IMR-90 (cell line): ENCODE results near the gene UGT1A3. TPM values are rescaled to one million over a fixed set of nuclear protein-coding genes. Genes with fewer than 3 reads are reported as not detected.

ENCODE experiments used
- ATAC-seq: fragments of 200-7000 bp; cut with Tn5 transposase; 2 replicates; pipeline ENCODE4 v1.9.1; 2020; ENCODE audit warnings: low read depth, mild to moderate bottlenecking, moderate library complexity
- BruUV-seq: library from RNA; stranded (reverse); fragments of 400-500 nt; replicated peaks from 2 replicates; lab custom pipeline; 2021; lab: Mats Ljungman, UMichigan
- CTCF ChIA-PET: fragments of 300-600 bp; formaldehyde crosslinking; extraction: SDS; loops from one replicate; lab custom pipeline; 2021; ENCODE audit warnings: antibody characterized with exemption; lab: Yijun Ruan, JAX
- POLR2A ChIA-PET: fragments of 300-600 bp; sonication (Branson Sonifier 250); formaldehyde crosslinking; loops from one replicate; lab custom pipeline; 2022; ENCODE audit warnings: antibody characterized with exemption; ENCODE audit not compliant: unreplicated experiment; lab: Charles Lee
- DNase-seq: peaks from one replicate; pipeline ENCODE4 v3.0.0; 2013
- H2AFZ ChIP-seq: replicated peaks from 2 replicates; pipeline ENCODE3; 2013; ENCODE audit warnings: low read length, mild to moderate bottlenecking; ENCODE audit not compliant: poor library complexity
- H2AK5ac ChIP-seq: 2 replicates; pipeline ENCODE4 v1.6.1; 2013; ENCODE audit warnings: low read depth, low read length, inconsistent platforms
- H2AK9ac ChIP-seq: replicated peaks from 2 replicates; pipeline ENCODE3; 2013; ENCODE audit warnings: mild to moderate bottlenecking, low read depth, low read length, moderate library complexity; ENCODE audit not compliant: poor library complexity
- H2BK120ac ChIP-seq: 2 replicates; pipeline ENCODE4 v1.6.1; 2013; ENCODE audit warnings: low read depth, low read length, inconsistent platforms
- H2BK15ac ChIP-seq: 3 replicates; pipeline ENCODE4 v1.6.1; 2013; ENCODE audit warnings: low read depth, low read length, inconsistent platforms
- H2BK20ac ChIP-seq: 2 replicates; pipeline ENCODE4 v1.6.1; 2013; ENCODE audit warnings: low read depth, mild to moderate bottlenecking, inconsistent platforms, low read length, moderate library complexity
- H2BK5ac ChIP-seq: 2 replicates; pipeline ENCODE4 v1.6.1; 2013; ENCODE audit warnings: mild to moderate bottlenecking, low read depth, low read length, inconsistent platforms; ENCODE audit not compliant: poor library complexity, severe bottlenecking
- H3K14ac ChIP-seq: replicated peaks from 2 replicates; pipeline ENCODE4 v1.6.1; 2013; ENCODE audit warnings: low read depth, low read length, inconsistent platforms
- H3K18ac ChIP-seq: 2 replicates; pipeline ENCODE4 v1.6.1; 2013; ENCODE audit warnings: low read depth, low read length, control low read depth
- H3K23ac ChIP-seq: 2 replicates; pipeline ENCODE4 v1.6.1; 2013; ENCODE audit warnings: low read depth, low read length, inconsistent platforms
- H3K27ac ChIP-seq: 2 replicates; pipeline ENCODE4 v1.5.1; 2013; ENCODE audit warnings: mild to moderate bottlenecking, control low read depth, low read length; ENCODE audit not compliant: insufficient read depth
- H3K27me3 ChIP-seq: 2 replicates; pipeline ENCODE4 v1.6.1; 2013; ENCODE audit warnings: low read length; ENCODE audit not compliant: control insufficient read depth, insufficient read depth
- H3K36me3 ChIP-seq: 2 replicates; pipeline ENCODE4 v1.6.1; 2013; ENCODE audit warnings: low read length, mixed read lengths; ENCODE audit not compliant: control insufficient read depth, insufficient read depth
- H3K4ac ChIP-seq: 2 replicates; pipeline ENCODE4 v1.6.1; 2013; ENCODE audit warnings: low read depth, low read length, inconsistent platforms
- H3K4me1 ChIP-seq: 2 replicates; pipeline ENCODE4 v1.6.1; 2013; ENCODE audit warnings: low read length, mixed read lengths; ENCODE audit not compliant: control insufficient read depth, insufficient read depth
- H3K4me2 ChIP-seq: 2 replicates; pipeline ENCODE4 v1.6.1; 2013; ENCODE audit warnings: low read depth, mild to moderate bottlenecking, control low read depth, low read length, moderate library complexity
- H3K4me3 ChIP-seq: 2 replicates; pipeline ENCODE4 v1.5.1; 2013; ENCODE audit warnings: low read depth, mild to moderate bottlenecking, control low read depth, low read length, moderate library complexity; ENCODE audit not compliant: insufficient read depth
- H3K56ac ChIP-seq: 2 replicates; pipeline ENCODE4 v1.6.1; 2013; ENCODE audit warnings: low read length, inconsistent platforms; ENCODE audit not compliant: insufficient read depth; ENCODE audit errors: extremely low read depth
- H3K79me1 ChIP-seq, 2 experiments: 2 replicates each; pipeline ENCODE4 v1.6.1; 2013; ENCODE audit warnings: low read length in 2 of 2, inconsistent platforms in 1 of 2, low read depth in 1 of 2
- H3K9ac ChIP-seq: 2 replicates; pipeline ENCODE4 v1.6.1; 2013; ENCODE audit warnings: low read depth, low read length, control low read depth
- H3K9me1 ChIP-seq: 2 replicates; pipeline ENCODE4 v1.6.1; 2013; ENCODE audit warnings: low read length, inconsistent platforms; ENCODE audit not compliant: insufficient read depth
- H3K9me3 ChIP-seq: 2 replicates; pipeline ENCODE4 v1.6.1; 2013; ENCODE audit warnings: low read length; ENCODE audit not compliant: control insufficient read depth, insufficient read depth
- H4K20me1 ChIP-seq: 2 replicates; pipeline ENCODE4 v1.6.1; 2013; ENCODE audit warnings: low read length, inconsistent platforms; ENCODE audit not compliant: insufficient read depth
- H4K5ac ChIP-seq: 2 replicates; pipeline ENCODE4 v1.6.1; 2013; ENCODE audit warnings: mild to moderate bottlenecking, low read depth, low read length, control low read depth
- H4K8ac ChIP-seq, 2 experiments: 2 replicates each; pipeline ENCODE4 v1.6.1; 2013; ENCODE audit warnings: low read depth in 2 of 2, low read length in 2 of 2, control low read depth in 1 of 2, inconsistent platforms in 1 of 2
- H4K91ac ChIP-seq: 2 replicates; pipeline ENCODE4 v1.6.1; 2013; ENCODE audit warnings: low read depth, low read length, inconsistent platforms; ENCODE audit not compliant: insufficient read depth
- CEBPB ChIP-seq: IDR thresholded peaks from 2 replicates; pipeline ENCODE4 v1.6.1; 2012; ENCODE audit warnings: low read depth, low read length, improper control_type of control experiment
- CHD1 ChIP-seq: IDR thresholded peaks from 2 replicates; pipeline ENCODE4 v1.6.1; 2012; ENCODE audit warnings: low read depth, low read length, improper control_type of control experiment
- CTCF ChIP-seq: conservative IDR thresholded peaks from 2 replicates; pipeline ENCODE4 v1.5.1; 2012; ENCODE audit warnings: mild to moderate bottlenecking, low read depth, low read length, improper control_type of control experiment
- ELK1 ChIP-seq: fragments of 150-350 bp; IDR thresholded peaks from 2 replicates; pipeline ENCODE4 v1.6.1; 2016; ENCODE audit warnings: low read depth, mild to moderate bottlenecking, low read length, moderate library complexity, borderline replicate concordance
- FOS ChIP-seq: fragments of 150-350 bp; IDR thresholded peaks from 2 replicates; pipeline ENCODE4 v1.6.1; 2016; ENCODE audit warnings: low read depth, low read length
- MAZ ChIP-seq: IDR thresholded peaks from 2 replicates; pipeline ENCODE4 v1.6.1; 2012; ENCODE audit warnings: low read depth, mild to moderate bottlenecking, low read length, improper control_type of control experiment, moderate library complexity, borderline replicate concordance
- MXI1 ChIP-seq: IDR thresholded peaks from 2 replicates; pipeline ENCODE4 v1.6.1; 2012; ENCODE audit warnings: low read depth, mild to moderate bottlenecking, low read length, moderate library complexity, borderline replicate concordance
- POLR2A ChIP-seq: IDR thresholded peaks from 2 replicates; pipeline ENCODE4 v1.6.1; 2012; ENCODE audit warnings: mild to moderate bottlenecking, low read depth, low read length
- RAD21 ChIP-seq: IDR thresholded peaks from 2 replicates; pipeline ENCODE4 v1.6.1; 2012; ENCODE audit warnings: low read length, improper control_type of control experiment
- RCOR1 ChIP-seq: IDR thresholded peaks from 2 replicates; pipeline ENCODE4 v1.6.1; 2012; ENCODE audit warnings: mild to moderate bottlenecking, low read length, improper control_type of control experiment; ENCODE audit not compliant: insufficient replicate concordance
- RFX5 ChIP-seq: IDR thresholded peaks from 2 replicates; pipeline ENCODE4 v1.8.0; 2012; ENCODE audit warnings: low read depth, mild to moderate bottlenecking, low read length, moderate library complexity
- SMC3 ChIP-seq: fragments of 150-350 bp; IDR thresholded peaks from 2 replicates; pipeline ENCODE4 v1.6.1; 2016; ENCODE audit warnings: low read depth, mild to moderate bottlenecking, antibody characterized with exemption, low read length, moderate library complexity
- WGBS, 2 experiments: methylation state at CpG; one replicate each; pipeline versions ENCODE4 v1.1.5 to v1.1.7; 2013; ENCODE audit warnings: missing lambda C conversion rate in 2 of 2; ENCODE audit not compliant: insufficient read length in 1 of 2; ENCODE audit errors: extremely low coverage in 2 of 2; 5-methylcytosine and 5-hydroxymethylcytosine counted together
- dilution Hi-C: fragments of 300-500 bp; cut with HindIII; formaldehyde crosslinking; loops from one replicate; pipeline ENCODE4 v1.14.3; 2018; ENCODE audit warnings: low sequenced_read_pairs; ENCODE audit not compliant: unreplicated experiment
- in situ Hi-C: fragments of 300-500 bp; cut with MboI; formaldehyde crosslinking; loops from 3 replicates; pipeline ENCODE4 v1.14.3; 2019; ENCODE audit warnings: low sequenced_read_pairs, inconsistent platforms, mixed read lengths
- intact Hi-C: fragments of 100-400 bp; cut with micrococcal nuclease; formaldehyde crosslinking; loops from 2 replicates; pipeline ENCODE4 v1.10.0; 2022
- polyA plus RNA-seq, 3 experiments: library from polyadenylated mRNA; depleted of rRNA; stranded (reverse); fragments of >200 nt; gene quantifications; 2 replicates each; pipeline ENCODE4 v1.2.3, GENCODE V29; 2012; ENCODE audit warnings: low replicate concordance in 1 of 3
- total RNA-seq: library from RNA; depleted of rRNA; stranded (reverse); fragments of >200 nt; gene quantifications from 2 replicates; pipeline ENCODE4 v1.2.3, GENCODE V29; 2012
- TF ChIP-seq, protein P1 (sequence below): fragments of 150-350 bp; IDR thresholded peaks from 2 replicates; pipeline ENCODE4 v1.6.1; 2017; ENCODE audit warnings: mild to moderate bottlenecking, antibody characterized with exemption, low read length, low read depth

UGT1A3 gene
- total and polyA plus RNA-seq, 2 of the 4 experiments (the other 2 are of a cell fraction) = not detected

DNA sequence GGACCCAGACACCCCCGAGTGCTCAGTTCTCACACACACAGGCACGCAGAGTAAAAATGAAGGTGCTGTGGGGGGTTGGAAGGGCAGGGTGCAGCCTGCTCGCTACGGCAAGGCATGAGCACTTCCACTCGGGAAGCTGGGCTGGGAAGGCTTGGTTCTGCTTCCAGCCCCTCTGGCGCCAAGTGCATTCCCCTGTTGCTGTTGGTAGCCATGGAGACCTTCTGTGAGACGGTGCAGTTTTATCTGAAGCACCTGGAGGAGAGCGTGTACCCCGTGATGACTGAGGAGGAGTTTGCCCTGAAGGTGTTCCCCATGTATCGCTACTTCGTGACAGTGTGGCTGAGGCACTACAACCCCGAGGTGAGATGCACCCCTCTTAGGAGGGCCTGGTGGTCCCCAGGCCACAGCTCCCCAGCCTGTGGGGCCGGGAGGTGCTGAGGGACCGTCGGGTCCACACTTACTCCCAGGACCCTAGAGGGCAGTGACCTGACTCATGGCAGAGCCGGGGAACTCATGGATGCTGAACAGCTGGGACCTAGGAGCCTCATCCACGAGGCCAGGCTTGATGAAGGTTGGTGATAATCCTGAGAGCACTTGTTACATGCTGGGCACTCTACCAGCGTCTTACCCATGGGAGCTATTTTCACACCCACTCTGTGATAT, 64.8 kb downstream of the UGT1A3 start:
- intact Hi-C loops = no loop called here
- Histone ChIP-seq H3K9ac (no peak overlapping the region), H3K4me3 (no peak overlapping the region), H3K36me3 (no peaks in the 10 kb centered on the region), H3K9me3 (no peaks in the 10 kb centered on the region), H3K79me1 (no peaks in the 10 kb centered on the region), H2BK15ac (no peak overlapping the region), H3K4me2 (no peak overlapping the region), H3K27ac (no peak overlapping the region), H3K27me3 (peaks cover 10% of the 10 kb centered on the region), H3K56ac (no peak overlapping the region), H2AK9ac (no peak overlapping the region), H2BK20ac (no peak overlapping the region), H4K91ac (no peak overlapping the region), H3K9me1 (no peaks in the 10 kb centered on the region), H2BK120ac (no peak overlapping the region), H2AFZ (peak overlapping the region; percentile 26), H2AK5ac (no peak overlapping the region), H3K4ac (no peak overlapping the region), H2BK5ac (no peak overlapping the region), H3K4me1 (no peaks in the 10 kb centered on the region), H3K18ac (no peak overlapping the region), H4K20me1 (no peaks in the 10 kb centered on the region), H3K14ac (no peak overlapping the region), H3K23ac (no peak overlapping the region), H4K5ac (no peak overlapping the region), H4K8ac (no peak overlapping the region)
- dilution Hi-C loops = no loop called here
- in situ Hi-C loops = no loop called here
- ChIA-PET CTCF (no interaction called here), POLR2A (no interaction called here)
- no TSS peak for BruUV-seq
- no peak for ATAC-seq
- no peak for TF ChIP-seq CHD1
- TF ChIP-seq MXI1 = no peak
- no peak for TF ChIP-seq FOS
- TF ChIP-seq POLR2A = no peak
- no peak for TF ChIP-seq CEBPB
- no peak for TF ChIP-seq RAD21
- no peak for TF ChIP-seq RCOR1
- TF ChIP-seq RFX5 = no peak
- no peak for TF ChIP-seq ELK1
- no peak for TF ChIP-seq MAZ
- TF ChIP-seq, protein P1, sequence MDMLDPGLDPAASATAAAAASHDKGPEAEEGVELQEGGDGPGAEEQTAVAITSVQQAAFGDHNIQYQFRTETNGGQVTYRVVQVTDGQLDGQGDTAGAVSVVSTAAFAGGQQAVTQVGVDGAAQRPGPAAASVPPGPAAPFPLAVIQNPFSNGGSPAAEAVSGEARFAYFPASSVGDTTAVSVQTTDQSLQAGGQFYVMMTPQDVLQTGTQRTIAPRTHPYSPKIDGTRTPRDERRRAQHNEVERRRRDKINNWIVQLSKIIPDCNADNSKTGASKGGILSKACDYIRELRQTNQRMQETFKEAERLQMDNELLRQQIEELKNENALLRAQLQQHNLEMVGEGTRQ = no peak
- TF ChIP-seq SMC3 = no peak
- TF ChIP-seq CTCF = no peak
- 71% methylated on average over 5 of the region's 18 CpGs; no CpG with 5 or more reads in 1 of the 2 experiments for WGBS, 2 experiments
- DNase-seq = no peak
